PC-9 (cell line): ENCODE results near the gene RIMS3. TPM values are rescaled to one million over a fixed set of nuclear protein-coding genes. Genes with fewer than 3 reads are reported as not detected.

Experiments used
- BruUV-seq: library from RNA; stranded (reverse); fragments of 400-500 nt; replicated peaks from 2 replicates; lab custom pipeline; 2021; lab: Mats Ljungman, UMichigan
- CTCF ChIA-PET: fragments of 300-600 bp; sonication (Branson Sonifier 250); formaldehyde crosslinking; loops from one replicate; lab custom pipeline; 2022; ENCODE audit warnings: antibody characterized with exemption; lab: Charles Lee
- POLR2A ChIA-PET: fragments of 300-600 bp; sonication (Branson Sonifier 250); formaldehyde crosslinking; loops from one replicate; lab custom pipeline; 2022; ENCODE audit warnings: antibody characterized with exemption; ENCODE audit not compliant: unreplicated experiment; lab: Charles Lee
- DNase-seq, 2 experiments: peaks; one replicate each; pipeline versions ENCODE4 v3.0.0 to v3.0.0-alpha.2; 2015 to 2022; ENCODE audit warnings: mixed read lengths in 1 of 2
- H2AFZ ChIP-seq: fragments of 200-600 bp; sonication (generic); 2 replicates; pipeline ENCODE4 v1.8.1; 2017; ENCODE audit warnings: antibody characterized with exemption
- H3F3A ChIP-seq: fragments of 200-600 bp; sonication (generic); 2 replicates; pipeline ENCODE4 v1.8.1; 2017; ENCODE audit warnings: antibody characterized with exemption, mild to moderate bottlenecking, low read depth; ENCODE audit not compliant: insufficient read depth
- H3K27ac ChIP-seq: fragments of 200-600 bp; sonication (generic); 2 replicates; pipeline ENCODE4 v1.6.1; 2016; ENCODE audit warnings: mixed run types
- H3K27me3 ChIP-seq: fragments of 200-600 bp; sonication (generic); 2 replicates; pipeline ENCODE4 v1.6.1; 2016; ENCODE audit warnings: low read depth, mixed run types; ENCODE audit not compliant: insufficient read depth
- H3K36me3 ChIP-seq: fragments of 200-600 bp; sonication (generic); 2 replicates; pipeline ENCODE4 v1.6.1; 2016; ENCODE audit warnings: low read depth, mixed run types
- H3K4me1 ChIP-seq: fragments of 200-600 bp; sonication (generic); replicated peaks from 2 replicates; pipeline ENCODE4 v1.6.1; 2016; ENCODE audit warnings: mixed run types; ENCODE audit not compliant: insufficient read depth
- H3K4me2 ChIP-seq: fragments of 200-600 bp; sonication (generic); 2 replicates; pipeline ENCODE4 v1.6.1; 2017; ENCODE audit warnings: mixed run types
- H3K4me3 ChIP-seq: fragments of 200-600 bp; sonication (generic); 2 replicates; pipeline ENCODE4 v1.6.1; 2016; ENCODE audit warnings: mixed run types
- H3K79me2 ChIP-seq: fragments of 200-600 bp; sonication (generic); 2 replicates; pipeline ENCODE4 v1.6.1; 2017; ENCODE audit warnings: low read depth, mixed run types
- H3K9me2 ChIP-seq: fragments of 200-600 bp; sonication (generic); 2 replicates; pipeline ENCODE4 v1.8.1; 2017; ENCODE audit warnings: mild to moderate bottlenecking; ENCODE audit not compliant: insufficient read depth
- H3K9me3 ChIP-seq: fragments of 200-600 bp; sonication (generic); 2 replicates; pipeline ENCODE4 v1.8.1; 2016; ENCODE audit warnings: low read depth; ENCODE audit not compliant: insufficient read depth
- H4K20me1 ChIP-seq: fragments of 200-600 bp; sonication (generic); 2 replicates; pipeline ENCODE4 v1.8.1; 2017; ENCODE audit not compliant: insufficient read depth
- EZH2 ChIP-seq: fragments of 200-600 bp; sonication (generic); IDR thresholded peaks from 2 replicates; pipeline ENCODE4 v1.8.0; 2017; ENCODE audit warnings: antibody characterized with exemption, low read depth
- intact Hi-C: fragments of 100-400 bp; cut with micrococcal nuclease; formaldehyde crosslinking; loops from one replicate; pipeline ENCODE4 v1.10.0; 2022; ENCODE audit not compliant: unreplicated experiment
- total RNA-seq: library from RNA; stranded (reverse); gene quantifications from 2 replicates; pipeline ENCODE4 v1.2.3, GENCODE V29; 2021
- TF ChIP-seq, protein P1 (sequence below): fragments of 200-600 bp; sonication (generic); conservative IDR thresholded peaks from 2 replicates; pipeline ENCODE4 v1.6.1; 2017; ENCODE audit warnings: mixed run types, antibody characterized with exemption, mild to moderate bottlenecking, moderate library complexity

The RIMS3 gene
- total RNA-seq, 1 experiment from 2014 or later: 12.9 TPM

DNA sequence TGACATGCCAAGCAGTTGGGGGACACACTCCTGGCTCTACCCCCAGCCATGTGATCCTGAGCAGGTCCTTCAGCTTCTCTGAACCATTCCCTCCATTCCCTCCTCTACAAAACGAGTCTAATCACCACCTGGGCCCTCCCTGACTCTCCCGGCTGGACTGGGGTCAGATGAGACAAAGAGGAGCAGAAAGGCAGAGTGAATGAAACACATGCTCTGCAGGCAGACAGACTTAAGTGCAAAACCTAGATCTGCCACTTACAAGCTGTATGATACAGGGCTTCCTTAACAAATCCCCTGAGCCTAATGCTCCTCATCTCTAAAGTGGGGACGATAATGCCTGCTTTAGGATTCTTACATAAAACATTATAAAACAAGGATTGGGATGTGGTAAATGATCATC, 17.3 kb downstream of the RIMS3 start:
- Histone ChIP-seq H3K4me1 (no peaks in the 10 kb centered on the region; the same call in 1 of the 2 replicates), H3K27me3 (no peaks in the 10 kb centered on the region), H3K4me3 (no peak overlapping the region), H4K20me1 (no peaks in the 10 kb centered on the region), H3K9me3 (no peaks in the 10 kb centered on the region), H3K27ac (no peak overlapping the region), H3K4me2 (no peak overlapping the region), H3K79me2 (no peaks in the 10 kb centered on the region), H2AFZ (no peak overlapping the region), H3F3A (0 out of 2 replicates have a peak, but pooled peaks cover 3% of the 10 kb centered on the region), H3K9me2 (no peaks in the 10 kb centered on the region), H3K36me3 (no peaks in the 10 kb centered on the region)
- no TSS peak for BruUV-seq
- intact Hi-C loops: no loop called here
- DNase-seq: no peak
- TF ChIP-seq, protein P1, sequence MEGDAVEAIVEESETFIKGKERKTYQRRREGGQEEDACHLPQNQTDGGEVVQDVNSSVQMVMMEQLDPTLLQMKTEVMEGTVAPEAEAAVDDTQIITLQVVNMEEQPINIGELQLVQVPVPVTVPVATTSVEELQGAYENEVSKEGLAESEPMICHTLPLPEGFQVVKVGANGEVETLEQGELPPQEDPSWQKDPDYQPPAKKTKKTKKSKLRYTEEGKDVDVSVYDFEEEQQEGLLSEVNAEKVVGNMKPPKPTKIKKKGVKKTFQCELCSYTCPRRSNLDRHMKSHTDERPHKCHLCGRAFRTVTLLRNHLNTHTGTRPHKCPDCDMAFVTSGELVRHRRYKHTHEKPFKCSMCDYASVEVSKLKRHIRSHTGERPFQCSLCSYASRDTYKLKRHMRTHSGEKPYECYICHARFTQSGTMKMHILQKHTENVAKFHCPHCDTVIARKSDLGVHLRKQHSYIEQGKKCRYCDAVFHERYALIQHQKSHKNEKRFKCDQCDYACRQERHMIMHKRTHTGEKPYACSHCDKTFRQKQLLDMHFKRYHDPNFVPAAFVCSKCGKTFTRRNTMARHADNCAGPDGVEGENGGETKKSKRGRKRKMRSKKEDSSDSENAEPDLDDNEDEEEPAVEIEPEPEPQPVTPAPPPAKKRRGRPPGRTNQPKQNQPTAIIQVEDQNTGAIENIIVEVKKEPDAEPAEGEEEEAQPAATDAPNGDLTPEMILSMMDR: no peak
- no peak for TF ChIP-seq EZH2
- ChIA-PET POLR2A (interaction anchor here (0.7 kb wide), 1 partner anchor 11 kb away, joined by 3 read pairs; no protein-coding TSS in a partner anchor), CTCF (interaction anchor here (0.6 kb wide), 1 partner anchor 704 kb away, joined by 4 read pairs; no protein-coding TSS in a partner anchor)

DNA sequence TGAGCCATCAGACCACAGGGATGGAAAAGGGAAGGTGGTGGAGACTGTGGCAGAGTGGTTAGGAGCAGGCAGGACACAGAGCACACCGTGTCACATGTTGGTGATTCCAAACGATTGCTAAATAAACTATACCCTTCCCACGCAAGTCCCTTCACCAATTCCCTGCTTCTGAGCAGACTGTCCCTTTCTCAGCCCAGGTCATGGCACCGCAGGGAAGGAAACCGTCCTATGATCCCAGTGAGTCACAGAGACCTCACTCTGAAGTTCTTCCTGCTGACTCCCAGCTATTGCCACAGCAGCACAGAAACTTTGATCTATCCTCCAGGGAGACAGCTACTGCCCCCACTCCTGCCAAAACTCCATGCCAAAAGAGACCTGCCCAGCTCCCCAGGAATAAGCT, 19.2 kb downstream of the RIMS3 start:
- TF ChIP-seq EZH2: no peak
- TF ChIP-seq, protein P1: no peak
- CTCF ChIA-PET: no interaction called here
- Histone ChIP-seq H2AFZ (no peak overlapping the region), H3K27ac (no peak overlapping the region), H3F3A (no peaks in the 10 kb centered on the region), H3K9me3 (no peaks in the 10 kb centered on the region), H3K9me2 (no peaks in the 10 kb centered on the region), H3K4me3 (no peak overlapping the region), H3K36me3 (no peaks in the 10 kb centered on the region), H3K4me1 (no peaks in the 10 kb centered on the region), H4K20me1 (no peaks in the 10 kb centered on the region), H3K79me2 (no peaks in the 10 kb centered on the region), H3K27me3 (no peaks in the 10 kb centered on the region), H3K4me2 (no peak overlapping the region)
- no peak for DNase-seq
- no TSS peak for BruUV-seq
- POLR2A ChIA-PET: interaction anchor here (0.7 kb wide), 1 partner anchor 19 kb away, joined by 3 read pairs; no protein-coding TSS in a partner anchor
- intact Hi-C loops: no loop called here

DNA sequence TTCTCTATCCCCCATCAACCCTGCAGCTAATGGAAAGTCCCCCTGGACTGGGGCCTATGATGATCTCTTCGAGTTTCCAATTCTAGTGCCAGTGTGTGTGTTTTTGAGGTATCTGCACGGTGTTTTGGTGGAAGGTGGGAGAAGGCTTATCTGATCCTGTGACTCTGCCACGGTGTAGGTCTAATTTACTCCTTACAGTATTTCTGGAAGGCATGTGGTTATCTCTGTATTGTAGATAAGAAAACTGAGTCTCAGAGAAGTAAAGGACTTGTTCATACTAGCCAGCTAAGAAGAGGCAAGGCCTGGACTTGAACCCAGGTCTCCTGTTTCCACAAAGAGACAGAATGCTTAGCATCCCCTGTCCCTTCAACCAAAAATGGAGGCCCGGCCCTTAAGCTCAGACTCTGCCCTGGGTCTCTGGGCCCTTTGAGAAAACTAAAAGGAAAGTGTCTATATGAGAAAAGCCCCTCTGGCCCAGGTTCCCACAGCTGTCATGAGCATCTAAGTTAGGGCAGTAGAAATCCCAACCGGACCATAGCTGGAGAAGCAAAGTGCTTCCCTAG, 20.3 kb downstream of the RIMS3 start:
- no peaks in the 10 kb centered on the region for H3F3A ChIP-seq
- ChIA-PET CTCF (no interaction called here), POLR2A (no interaction called here)
- no peaks in the 10 kb centered on the region for H3K79me2 ChIP-seq
- intact Hi-C loops: no loop called here
- no peak overlapping the region for H2AFZ ChIP-seq
- no peaks in the 10 kb centered on the region for H3K36me3 ChIP-seq
- TF ChIP-seq, protein P1: no peak
- TF ChIP-seq EZH2: no peak
- no peak for DNase-seq
- no peak overlapping the region for H3K4me3 ChIP-seq
- no peaks in the 10 kb centered on the region for H3K27me3 ChIP-seq
- H3K4me1 ChIP-seq: no peaks in the 10 kb centered on the region
- H3K4me2 ChIP-seq: no peak overlapping the region
- no peaks in the 10 kb centered on the region for H3K9me2 ChIP-seq
- H4K20me1 ChIP-seq: no peaks in the 10 kb centered on the region
- H3K9me3 ChIP-seq: no peaks in the 10 kb centered on the region
- no peak overlapping the region for H3K27ac ChIP-seq
- no TSS peak for BruUV-seq
